Endothelial cell (in vitro differentiated cells): ENCODE data around the gene SLC24A3. TPM values are rescaled to one million over a fixed set of nuclear protein-coding genes. Genes with fewer than 3 reads are reported as not detected.

ENCODE experiments used
- DNase-seq: peaks from one replicate; pipeline ENCODE4 v3.0.0; 2021; ENCODE audit warnings: low spot score
- H3K27ac Mint-ChIP-seq: one replicate; pipeline ENCODE4 v1.8.0; 2021; ENCODE audit warnings: mixed read lengths, inconsistent platforms; ENCODE audit not compliant: unreplicated experiment
- H3K27me3 Mint-ChIP-seq: one replicate; pipeline ENCODE4 v1.8.0; 2021; ENCODE audit warnings: mild to moderate bottlenecking, moderate library complexity, mixed read lengths, inconsistent platforms; ENCODE audit not compliant: unreplicated experiment
- H3K36me3 Mint-ChIP-seq: one replicate; pipeline ENCODE4 v1.8.0; 2021; ENCODE audit warnings: mild to moderate bottlenecking, low read depth, mixed read lengths, inconsistent platforms; ENCODE audit not compliant: unreplicated experiment
- H3K4me1 Mint-ChIP-seq: one replicate; pipeline ENCODE4 v1.8.0; 2021; ENCODE audit warnings: mild to moderate bottlenecking, mixed read lengths, inconsistent platforms; ENCODE audit not compliant: unreplicated experiment
- H3K4me3 Mint-ChIP-seq: one replicate; pipeline ENCODE4 v1.8.0; 2021; ENCODE audit warnings: mild to moderate bottlenecking, mixed read lengths, inconsistent platforms; ENCODE audit not compliant: unreplicated experiment
- H3K9me3 Mint-ChIP-seq: one replicate; pipeline ENCODE4 v1.8.0; 2021; ENCODE audit warnings: mixed read lengths, inconsistent platforms; ENCODE audit not compliant: unreplicated experiment
- total RNA-seq: library from RNA; stranded (reverse); fragmentation: NEBNext Ultra II Directional; extraction: Animal tissue kit (Norgen Biotek cat#: 25700); gene quantifications from one replicate; pipeline ENCODE4 v1.2.1, GENCODE V29; 2021; ENCODE audit not compliant: unreplicated experiment
- TF ChIP-seq, protein P1 (sequence below): fragments of 200-600 bp; sonication (generic); IDR thresholded peaks from one replicate; pipeline ENCODE4 v1.5.0; 2021; ENCODE audit warnings: antibody characterized with exemption; ENCODE audit not compliant: unreplicated experiment

SLC24A3 gene
- total RNA-seq, 1 donor from 2014 or later: 0.15 TPM

DNA sequence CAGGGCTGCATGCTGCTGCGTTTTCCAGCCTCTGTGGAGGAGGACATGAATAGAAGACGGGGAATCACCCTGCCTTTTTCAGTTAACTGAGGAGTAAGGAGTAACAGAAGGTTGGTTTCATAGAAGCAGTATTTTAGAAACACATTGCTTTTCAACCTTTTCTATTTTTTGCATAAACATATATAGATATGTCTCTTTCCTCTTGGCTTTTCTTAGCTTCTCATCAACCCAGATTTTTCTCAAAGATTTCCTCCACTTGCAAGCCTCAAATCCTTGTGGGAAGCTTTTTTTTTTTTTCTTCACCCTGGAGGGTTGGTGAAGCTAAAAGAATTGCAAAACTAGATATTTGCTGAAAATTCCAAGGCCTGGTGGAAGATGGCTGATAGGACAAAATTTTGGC is 6.0 kb downstream of the SLC24A3 start:
- Mint-ChIP-seq H3K4me1 (peaks cover 3% of the 10 kb centered on the region), H3K27ac (no peak overlapping the region), H3K27me3 (peaks cover 7% of the 10 kb centered on the region), H3K36me3 (no peaks in the 10 kb centered on the region), H3K9me3 (no peaks in the 10 kb centered on the region), H3K4me3 (no peak overlapping the region)
- TF ChIP-seq, protein P1, sequence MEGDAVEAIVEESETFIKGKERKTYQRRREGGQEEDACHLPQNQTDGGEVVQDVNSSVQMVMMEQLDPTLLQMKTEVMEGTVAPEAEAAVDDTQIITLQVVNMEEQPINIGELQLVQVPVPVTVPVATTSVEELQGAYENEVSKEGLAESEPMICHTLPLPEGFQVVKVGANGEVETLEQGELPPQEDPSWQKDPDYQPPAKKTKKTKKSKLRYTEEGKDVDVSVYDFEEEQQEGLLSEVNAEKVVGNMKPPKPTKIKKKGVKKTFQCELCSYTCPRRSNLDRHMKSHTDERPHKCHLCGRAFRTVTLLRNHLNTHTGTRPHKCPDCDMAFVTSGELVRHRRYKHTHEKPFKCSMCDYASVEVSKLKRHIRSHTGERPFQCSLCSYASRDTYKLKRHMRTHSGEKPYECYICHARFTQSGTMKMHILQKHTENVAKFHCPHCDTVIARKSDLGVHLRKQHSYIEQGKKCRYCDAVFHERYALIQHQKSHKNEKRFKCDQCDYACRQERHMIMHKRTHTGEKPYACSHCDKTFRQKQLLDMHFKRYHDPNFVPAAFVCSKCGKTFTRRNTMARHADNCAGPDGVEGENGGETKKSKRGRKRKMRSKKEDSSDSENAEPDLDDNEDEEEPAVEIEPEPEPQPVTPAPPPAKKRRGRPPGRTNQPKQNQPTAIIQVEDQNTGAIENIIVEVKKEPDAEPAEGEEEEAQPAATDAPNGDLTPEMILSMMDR: no peak
- no peak for DNase-seq

DNA sequence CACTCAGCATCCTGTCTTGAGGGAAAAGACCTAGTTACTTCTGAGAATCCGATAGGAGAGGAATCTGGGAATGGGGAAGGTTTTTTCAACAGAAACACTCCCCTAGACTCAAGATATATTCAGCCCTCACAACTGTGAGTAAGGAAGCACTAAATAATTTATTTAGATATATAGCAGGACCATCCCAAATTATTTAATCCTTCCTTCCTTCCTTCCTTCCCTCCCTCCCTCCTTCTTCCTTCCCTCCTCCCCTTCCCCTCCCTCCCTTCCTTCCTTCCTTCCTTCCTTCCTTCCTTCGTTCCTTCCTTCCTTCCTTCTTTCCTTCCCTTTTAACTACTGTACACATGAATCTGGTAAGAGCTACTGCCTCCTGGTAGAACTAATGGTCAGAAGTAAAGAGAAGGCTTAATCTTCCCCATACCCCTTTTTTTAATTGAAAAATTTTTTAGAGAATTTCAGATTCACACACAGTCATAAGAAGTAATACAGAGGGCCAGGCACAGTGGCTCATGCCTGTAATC is 10.1 kb downstream of the SLC24A3 start:
- no peaks in the 10 kb centered on the region for H3K4me1 Mint-ChIP-seq
- H3K27ac Mint-ChIP-seq: no peak overlapping the region
- no peak overlapping the region for H3K4me3 Mint-ChIP-seq
- H3K36me3 Mint-ChIP-seq: no peaks in the 10 kb centered on the region
- H3K9me3 Mint-ChIP-seq: no peaks in the 10 kb centered on the region
- DNase-seq: no peak
- TF ChIP-seq, protein P1: no peak
- H3K27me3 Mint-ChIP-seq: no peaks in the 10 kb centered on the region

DNA sequence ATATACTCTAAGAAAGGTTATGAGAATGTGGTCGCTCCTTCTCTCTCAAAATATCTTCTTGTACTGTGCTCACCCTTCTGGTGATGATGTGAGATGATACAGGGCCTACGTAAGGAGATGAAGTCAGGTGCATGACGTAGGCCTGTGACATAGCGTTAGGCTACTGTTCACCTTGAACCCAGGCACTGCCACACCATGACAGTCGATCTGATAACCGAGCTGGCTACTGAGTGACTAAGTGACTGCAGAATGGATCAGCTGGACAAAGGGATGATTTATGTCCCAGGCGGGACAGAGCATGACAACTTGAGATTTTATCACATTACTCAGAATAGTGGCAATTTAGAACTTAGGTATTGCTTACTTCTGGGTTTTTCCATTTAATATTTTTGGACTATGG is 11.2 kb downstream of the SLC24A3 start:
- Mint-ChIP-seq H3K4me1 (no peaks in the 10 kb centered on the region), H3K27ac (no peak overlapping the region), H3K36me3 (no peaks in the 10 kb centered on the region), H3K27me3 (no peaks in the 10 kb centered on the region), H3K4me3 (no peak overlapping the region), H3K9me3 (no peaks in the 10 kb centered on the region)
- TF ChIP-seq, protein P1: no peak
- no peak for DNase-seq

DNA sequence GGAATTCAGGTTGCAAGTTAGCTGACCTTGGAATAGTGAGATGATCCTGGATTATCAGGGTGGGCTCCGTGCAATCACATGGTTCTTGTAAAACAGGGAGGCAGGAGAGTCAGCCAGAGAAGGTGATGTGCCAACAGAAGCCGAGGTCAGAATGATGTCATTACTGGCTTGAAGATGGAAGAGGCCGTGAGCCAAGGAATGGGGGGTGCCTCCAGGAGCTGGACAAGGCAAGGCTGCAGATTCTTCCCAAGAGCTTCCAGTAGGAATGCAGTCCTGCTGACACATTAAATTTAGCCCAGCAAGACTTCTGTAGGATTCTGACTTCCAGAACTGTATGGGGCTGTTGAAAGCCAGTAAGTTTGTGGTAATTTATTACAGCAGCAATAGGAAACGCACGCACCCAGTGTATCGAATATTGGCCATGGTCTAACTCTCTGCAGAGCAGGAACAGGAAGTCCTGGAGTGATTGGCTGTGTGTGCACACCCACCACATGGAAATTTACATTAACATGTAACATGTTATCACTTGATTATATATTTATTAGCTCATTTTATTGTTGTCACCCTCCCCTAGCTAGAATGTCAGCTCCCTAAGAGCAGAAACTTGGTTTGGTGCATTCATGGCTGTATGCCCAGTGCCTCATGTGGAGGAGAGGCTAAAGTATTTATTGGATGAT is 19.1 kb downstream of the SLC24A3 start:
- no peak for DNase-seq
- no peak overlapping the region for H3K27ac Mint-ChIP-seq
- H3K36me3 Mint-ChIP-seq: no peaks in the 10 kb centered on the region
- H3K9me3 Mint-ChIP-seq: no peaks in the 10 kb centered on the region
- no peak overlapping the region for H3K4me3 Mint-ChIP-seq
- no peaks in the 10 kb centered on the region for H3K27me3 Mint-ChIP-seq
- H3K4me1 Mint-ChIP-seq: no peaks in the 10 kb centered on the region
- TF ChIP-seq, protein P1: no peak

DNA sequence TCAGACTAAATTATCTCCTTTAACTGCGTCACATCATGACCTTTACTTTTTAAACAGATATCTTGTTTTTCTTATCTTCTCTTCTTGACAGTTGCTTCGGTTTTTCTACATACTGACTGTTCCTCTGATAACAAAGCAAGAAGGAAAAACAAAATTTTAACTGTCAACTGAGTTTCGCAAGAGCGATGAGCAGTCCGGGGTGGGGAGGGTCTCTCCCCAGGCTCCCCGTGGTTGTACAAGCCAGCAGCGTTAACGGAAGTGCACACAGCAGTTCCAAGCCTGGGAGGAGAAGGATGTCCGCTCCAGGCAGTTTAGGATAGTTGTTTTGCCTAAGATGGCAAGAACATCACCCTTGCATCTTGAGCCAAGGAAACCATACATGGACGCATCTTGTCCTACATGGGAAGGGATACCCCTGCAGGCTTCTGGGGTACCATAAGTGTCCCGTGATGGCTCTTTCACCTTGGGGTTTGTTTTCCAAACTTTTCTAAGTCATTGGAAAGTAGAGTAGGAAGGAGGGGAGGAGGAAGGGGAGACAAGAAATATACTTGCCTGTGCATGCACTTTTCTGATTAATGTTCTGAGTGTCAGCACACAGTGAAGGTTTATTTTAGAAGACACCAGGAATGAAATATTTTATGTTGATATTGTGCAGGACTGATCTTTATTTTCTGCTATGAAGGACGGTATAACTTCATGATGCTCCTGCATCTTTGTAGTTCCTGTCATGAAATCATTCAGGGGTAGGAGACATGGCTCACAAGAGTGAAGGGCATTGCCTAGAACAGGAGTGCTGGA is 20.8 kb downstream of the SLC24A3 start:
- no peak overlapping the region for H3K4me3 Mint-ChIP-seq
- H3K27ac Mint-ChIP-seq: no peak overlapping the region
- TF ChIP-seq, protein P1: no peak
- no peaks in the 10 kb centered on the region for H3K27me3 Mint-ChIP-seq
- no peak for DNase-seq
- H3K9me3 Mint-ChIP-seq: no peaks in the 10 kb centered on the region
- no peaks in the 10 kb centered on the region for H3K4me1 Mint-ChIP-seq
- no peaks in the 10 kb centered on the region for H3K36me3 Mint-ChIP-seq
